PC-9 (cell line): ENCODE data around the gene CCL11.

Source experiments
- CTCF ChIP-seq: fragments of 200-600 bp; sonication (generic); conservative IDR thresholded peaks from 2 replicates; pipeline ENCODE4 v1.6.1; 2017; ENCODE audit warnings: mixed run types, antibody characterized with exemption, mild to moderate bottlenecking, moderate library complexity
- EZH2 ChIP-seq: fragments of 200-600 bp; sonication (generic); IDR thresholded peaks from 2 replicates; pipeline ENCODE4 v1.8.0; 2017; ENCODE audit warnings: antibody characterized with exemption, low read depth

DNA sequence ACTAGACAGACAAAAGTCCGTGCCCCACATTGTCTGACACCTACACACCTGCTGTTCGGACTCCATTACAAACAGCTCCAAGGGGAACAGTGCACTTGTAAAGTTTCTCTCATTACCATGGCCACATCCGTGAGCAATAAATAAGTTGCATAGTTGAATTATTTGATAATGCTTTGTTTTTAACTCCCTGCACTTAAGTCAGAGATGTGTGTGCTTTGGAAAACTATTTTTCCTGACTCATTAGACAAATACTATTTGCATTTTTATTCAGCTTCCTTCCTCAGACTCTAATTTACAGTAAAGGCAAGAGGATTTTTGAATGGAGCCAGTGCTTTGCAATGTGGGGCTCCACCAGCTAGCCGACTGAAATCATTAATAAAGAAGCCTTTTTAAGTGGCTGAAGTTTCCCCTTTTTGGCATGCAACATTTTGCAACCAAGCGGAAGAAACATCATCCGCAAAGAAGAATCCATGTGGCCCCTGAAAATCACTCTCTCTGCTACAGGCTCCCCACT lies 37.0 kb upstream of the CCL11 start:
- TF ChIP-seq CTCF: no peak
- TF ChIP-seq EZH2: no peak
